Ovary (tissue), 3 donors: ENCODE results near the gene PRR23E.

Experiments
- CTCF ChIP-seq, 3 donors: fragments of 450-650 bp in 2 of 3; fragments of 200-600 bp in 1 of 3; IDR thresholded peaks; one replicate each; pipeline versions ENCODE4 v1.5.1 to v1.8.0; 2016 to 2022; ENCODE audit warnings: antibody characterized with exemption in 3 of 3, mild to moderate bottlenecking in 1 of 3
- EP300 ChIP-seq: sonication (generic); formaldehyde crosslinking; IDR thresholded peaks from one replicate; pipeline ENCODE4 v1.6.1; 2017; ENCODE audit warnings: antibody characterized with exemption
- POLR2A ChIP-seq: fragments of 450-650 bp; IDR thresholded peaks from one replicate; pipeline ENCODE4 v1.6.1; 2017; ENCODE audit warnings: antibody characterized with exemption, mild to moderate bottlenecking, moderate library complexity
- donor health status: DM: no; HTN: no; CAD: no.

GRCh38 chr3:127193775-127194174 is 844 bp downstream of the PRR23E start:
- TF ChIP-seq CTCF (IDR thresholded peaks at IDR 0.05) (no peak), POLR2A (no peak), EP300 (no peak)
